H1 (cell line): ENCODE data around the gene DYTN. TPM values are rescaled to one million over a fixed set of nuclear protein-coding genes. Genes with fewer than 3 reads are reported as not detected.

Source experiments
- ASH2L ChIP-seq: fragments of 200-600, 300-600 bp; sonication (generic); IDR thresholded peaks from one replicate; pipeline ENCODE4 v1.7.1; 2017; ENCODE audit warnings: low read length
- E2F6 ChIP-seq: IDR thresholded peaks from 2 replicates; pipeline ENCODE4 v1.6.1; 2012; ENCODE audit warnings: inconsistent platforms
- GABPA ChIP-seq: IDR thresholded peaks from 2 replicates; pipeline ENCODE4 v1.6.1; 2011; ENCODE audit warnings: mild to moderate bottlenecking, low read length, moderate library complexity, borderline replicate concordance; ENCODE audit not compliant: insufficient read depth
- KDM4A ChIP-seq: IDR thresholded peaks from one replicate; pipeline ENCODE4 v1.7.1; 2012; ENCODE audit warnings: low read depth, mild to moderate bottlenecking, moderate library complexity, low read length, inconsistent platforms; ENCODE audit not compliant: severe bottlenecking
- MAFK ChIP-seq: IDR thresholded peaks from 2 replicates; pipeline ENCODE4 v1.6.1; 2012; ENCODE audit warnings: low read depth, mild to moderate bottlenecking, improper control_type of control experiment, low read length
- RBBP5 ChIP-seq: IDR thresholded peaks from 2 replicates; pipeline ENCODE4 v1.7.1; 2012; ENCODE audit warnings: low read depth, mild to moderate bottlenecking, inconsistent platforms, low read length, moderate library complexity, borderline replicate concordance
- RNF2 ChIP-seq: fragments of 200-900, 300-1000 bp; sonication (generic); IDR thresholded peaks from 2 replicates; pipeline ENCODE4 v1.7.1; 2016; ENCODE audit warnings: borderline replicate concordance, low read depth, mild to moderate bottlenecking, antibody characterized with exemption, low read length; ENCODE audit not compliant: poor library complexity, severe bottlenecking; ENCODE audit errors: missing control alignments
- SIN3A ChIP-seq, 2 experiments: IDR thresholded peaks in 1 of 2; conservative IDR thresholded peaks in 1 of 2; 2 replicates each; pipeline ENCODE4 v1.6.1; 2011 to 2012; ENCODE audit warnings: low read length in 2 of 2, improper control_type of control experiment in 1 of 2, low read depth in 1 of 2, mild to moderate bottlenecking in 1 of 2
- SIRT6 ChIP-seq: IDR thresholded peaks from one replicate; pipeline ENCODE4 v1.7.1; 2012; ENCODE audit warnings: low read length, inconsistent platforms
- SUZ12 ChIP-seq: fragments of 200-600 bp; sonication (generic); IDR thresholded peaks from 2 replicates; pipeline ENCODE4 v1.6.1; 2012; ENCODE audit warnings: mild to moderate bottlenecking, inconsistent platforms, low read length, moderate library complexity, mixed read lengths
- polyA plus RNA-seq, 7 experiments: library from polyadenylated mRNA; depleted of rRNA in 3 of 7; stranded (reverse) in 5 of 7; unstranded in 2 of 7; fragments of >200 nt in 5 of 7; fragments of 200-250 nt in 2 of 7; gene quantifications; 1 replicate in 5 of 7; 2 replicates in 1 of 7; 4 replicates in 1 of 7; pipeline versions ENCODE4 v1.2.1 to v1.2.3, GENCODE V29; 2011 to 2013; ENCODE audit warnings: missing spikeins in 2 of 7, mixed read lengths in 2 of 7
- total RNA-seq: library from RNA; stranded (reverse); fragmentation: NEBNext Ultra II Directional; extraction: Animal tissue kit (Norgen Biotek cat#: 25700); gene quantifications from 2 replicates; pipeline ENCODE4 v1.2.1, GENCODE V29; 2021

Gene DYTN
- total and polyA plus RNA-seq, 2 of the 8 experiments (the other 6 are each of a cell fraction or from before 2014, with no cell fraction given): not detected

GRCh38 chr2:206642075-206643025, 75.8 kb downstream of the DYTN start, which contains the start of gene FAM237A (continued):
- peak; percentile 41 for TF ChIP-seq RNF2
- peak; percentile 87 for TF ChIP-seq KDM4A
- TF ChIP-seq MAFK: no peak
- peak; percentile 97 for TF ChIP-seq E2F6
- no peak for TF ChIP-seq SIRT6
- no peak for TF ChIP-seq GABPA
- TF ChIP-seq RBBP5: 0 out of 2 replicates have a peak, but pooled peaks have one; percentile 64
- peak; percentile 84 for TF ChIP-seq ASH2L
- peak; percentile 73; the same call in 1 of the 2 replicates for TF ChIP-seq SUZ12
- TF ChIP-seq SIN3A (conservative IDR thresholded peaks at IDR 0.05 in 1 of 2, IDR thresholded peaks at IDR 0.05 in 1 of 2; ENCODE audit: low read depth in 1 of 2, low read length in 2 of 2): peak; percentile 87 to 92; a peak in 3 of 4 replicates
